Caco-2 (cell line): ENCODE data around the gene ADARB2. TPM values are rescaled to one million over a fixed set of nuclear protein-coding genes. Genes with fewer than 3 reads are reported as not detected.

Experiments
- BruUV-seq: library from RNA; stranded (reverse); fragments of 400-500 nt; replicated peaks from 2 replicates; lab custom pipeline; 2021; lab: Mats Ljungman, UMichigan
- CTCF ChIA-PET: fragments of 300-600 bp; sonication (Branson Sonifier 250); formaldehyde crosslinking; loops from one replicate; lab custom pipeline; 2022; ENCODE audit warnings: antibody characterized with exemption; lab: Charles Lee
- POLR2A ChIA-PET: fragments of 300-600 bp; sonication (Branson Sonifier 250); formaldehyde crosslinking; loops from one replicate; lab custom pipeline; 2022; ENCODE audit warnings: antibody characterized with exemption; lab: Charles Lee
- DNase-seq, 2 experiments: peaks; one replicate each; pipeline versions ENCODE4 v3.0.0 to v3.0.0-alpha.2; 2020 to 2022
- H3K27me3 ChIP-seq: replicated peaks from 2 replicates; pipeline ENCODE4 v1.6.0; 2011; ENCODE audit warnings: low read length; ENCODE audit not compliant: control insufficient read depth, insufficient read depth
- H3K36me3 ChIP-seq: 2 replicates; pipeline ENCODE4 v1.5.1; 2011; ENCODE audit warnings: low read length; ENCODE audit not compliant: control insufficient read depth, insufficient read depth
- H3K4me1 ChIP-seq: fragments of 250-450 bp; sonication (Bioruptor Pico); 2 replicates; pipeline ENCODE4 v1.5.1; 2020; ENCODE audit warnings: mild to moderate bottlenecking
- H3K4me3 ChIP-seq: 2 replicates; pipeline ENCODE4 v1.5.1; 2011; ENCODE audit warnings: low read depth, mild to moderate bottlenecking, control low read depth, low read length
- H3K9me3 ChIP-seq: fragments of 250-450 bp; sonication (Bioruptor Pico); 2 replicates; pipeline ENCODE4 v1.5.1; 2020; ENCODE audit warnings: mild to moderate bottlenecking, moderate library complexity
- H3K27ac Mint-ChIP-seq: one replicate; pipeline ENCODE4 v1.8.0; 2022; ENCODE audit warnings: mixed read lengths; ENCODE audit not compliant: unreplicated experiment
- H3K27me3 Mint-ChIP-seq: one replicate; pipeline ENCODE4 v1.8.0; 2022; ENCODE audit warnings: mixed read lengths; ENCODE audit not compliant: insufficient read depth, unreplicated experiment
- H3K36me3 Mint-ChIP-seq: one replicate; pipeline ENCODE4 v1.8.0; 2022; ENCODE audit warnings: mild to moderate bottlenecking, mixed read lengths; ENCODE audit not compliant: insufficient read depth, unreplicated experiment
- H3K4me1 Mint-ChIP-seq: one replicate; pipeline ENCODE4 v1.8.0; 2022; ENCODE audit warnings: low read depth, mixed read lengths; ENCODE audit not compliant: unreplicated experiment
- H3K4me3 Mint-ChIP-seq: one replicate; pipeline ENCODE4 v1.8.0; 2022; ENCODE audit warnings: mild to moderate bottlenecking, moderate library complexity, mixed read lengths; ENCODE audit not compliant: unreplicated experiment
- H3K9me3 Mint-ChIP-seq: one replicate; pipeline ENCODE4 v1.8.0; 2022; ENCODE audit warnings: mixed read lengths; ENCODE audit not compliant: unreplicated experiment
- CTCF ChIP-seq, 2 experiments: fragments of 200-600 bp in 1 of 2; IDR thresholded peaks; 1 replicate in 1 of 2; 2 replicates in 1 of 2; pipeline versions ENCODE4 v1.5.1 to v1.8.0; 2011 to 2022; ENCODE audit warnings: antibody characterized with exemption in 1 of 2, control low read depth in 1 of 2, inconsistent platforms in 1 of 2, low read depth in 1 of 2, low read length in 1 of 2, mild to moderate bottlenecking in 1 of 2, moderate library complexity in 1 of 2; ENCODE audit not compliant: insufficient read depth in 1 of 2, severe bottlenecking in 1 of 2, unreplicated experiment in 1 of 2
- intact Hi-C: fragments of 100-400 bp; cut with micrococcal nuclease; formaldehyde crosslinking; loops from one replicate; pipeline ENCODE4 v1.10.0; 2022; ENCODE audit not compliant: unreplicated experiment
- total RNA-seq: library from RNA; stranded (reverse); gene quantifications from 2 replicates; pipeline ENCODE4 v1.2.3, GENCODE V29; 2022

ADARB2 gene
- total RNA-seq, 1 experiment from 2014 or later, result 0.27 TPM

- Mint-ChIP-seq H3K27me3 (peaks cover 6% of the 10 kb centered on the region), H3K9me3 (peaks cover 10% of the 10 kb centered on the region), H3K36me3 (no peaks in the 10 kb centered on the region), H3K4me3 (no peak overlapping the region), H3K4me1 (peaks cover 6% of the 10 kb centered on the region), H3K27ac (no peak overlapping the region)
- Histone ChIP-seq H3K4me1 (no peaks in the 10 kb centered on the region), H3K4me3 (no peak overlapping the region), H3K36me3 (no peaks in the 10 kb centered on the region), H3K27me3 (no peaks in the 10 kb centered on the region), H3K9me3 (no peaks in the 10 kb centered on the region)
- DNase-seq, result no peak
- ChIA-PET CTCF (no interaction called here), POLR2A (no interaction called here)
- intact Hi-C loops, result no loop called here
- no peak for TF ChIP-seq CTCF (IDR thresholded peaks at IDR 0.05; ENCODE audit: insufficient read depth in 1 of 2, low read depth in 1 of 2, low read length in 1 of 2, severe bottlenecking in 1 of 2, unreplicated experiment in 1 of 2)
- BruUV-seq, result no TSS peak
These were observed 495.1 kb downstream of the ADARB2 start for GRCh38 chr10:1241973-1242935.

GRCh38 chr10:1241322-1241890 lies 495.9 kb downstream of the ADARB2 start:
- Histone ChIP-seq H3K4me3 (no peak overlapping the region), H3K36me3 (no peaks in the 10 kb centered on the region), H3K27me3 (no peaks in the 10 kb centered on the region), H3K9me3 (no peaks in the 10 kb centered on the region), H3K4me1 (no peaks in the 10 kb centered on the region)
- no peak for DNase-seq
- intact Hi-C loops, result no loop called here
- TF ChIP-seq CTCF (IDR thresholded peaks at IDR 0.05; ENCODE audit: insufficient read depth in 1 of 2, low read depth in 1 of 2, low read length in 1 of 2, severe bottlenecking in 1 of 2, unreplicated experiment in 1 of 2), result no peak
- H3K27ac Mint-ChIP-seq, result no peak overlapping the region
- ChIA-PET POLR2A (no interaction called here), CTCF (no interaction called here)
- no TSS peak for BruUV-seq
- H3K4me3 Mint-ChIP-seq, result no peak overlapping the region
- peaks cover 6% of the 10 kb centered on the region for H3K4me1 Mint-ChIP-seq
- peaks cover 6% of the 10 kb centered on the region for H3K27me3 Mint-ChIP-seq
- no peaks in the 10 kb centered on the region for H3K36me3 Mint-ChIP-seq
- peaks cover 10% of the 10 kb centered on the region for H3K9me3 Mint-ChIP-seq

GRCh38 chr10:1240341-1240775 lies 497.0 kb downstream of the ADARB2 start:
- POLR2A ChIA-PET, result no interaction called here
- BruUV-seq, result no TSS peak
- Mint-ChIP-seq H3K27me3 (peaks cover 6% of the 10 kb centered on the region), H3K9me3 (peaks cover 9% of the 10 kb centered on the region), H3K4me3 (no peak overlapping the region), H3K27ac (no peak overlapping the region), H3K36me3 (no peaks in the 10 kb centered on the region), H3K4me1 (peaks cover 6% of the 10 kb centered on the region)
- Histone ChIP-seq H3K4me1 (no peaks in the 10 kb centered on the region), H3K36me3 (no peaks in the 10 kb centered on the region), H3K4me3 (no peak overlapping the region), H3K27me3 (no peaks in the 10 kb centered on the region), H3K9me3 (no peaks in the 10 kb centered on the region)
- DNase-seq, result no peak
- CTCF ChIA-PET, result no interaction called here
- no peak for TF ChIP-seq CTCF (IDR thresholded peaks at IDR 0.05; ENCODE audit: insufficient read depth in 1 of 2, low read depth in 1 of 2, low read length in 1 of 2, severe bottlenecking in 1 of 2, unreplicated experiment in 1 of 2)
- intact Hi-C loops, result no loop called here
